HuH-7.5 (cell line): ENCODE results near the gene EAF2.
"Not testable (repeated sequence)": the region's sequence is repeated elsewhere in the genome, so short reads cannot be mapped to it uniquely, and the experiment has no call there.

Experiments
- DNase-seq: peaks from one replicate; pipeline ENCODE4 v3.0.0; 2011; ENCODE audit warnings: low spot score

The EAF2 gene

GRCh38 chr3:121834671-121835464 is at the start of gene EAF2, which contains the start of gene IQCB1:
Gene EAF2, plus strand, starts transcription at chr3:121835209. Its CDS starts 77 bp downstream, at chr3:121835286.
Gene IQCB1, minus strand, starts transcription at chr3:121835060. Its CDS starts 6,100 bp downstream, at chr3:121828960.
- DNase-seq = peak; percentile 89

GRCh38 chr3:121786485-121786884 is 48.5 kb upstream of the EAF2 start:
- DNase-seq = no peak

GRCh38 chr3:121793078-121793477 is 41.9 kb upstream of the EAF2 start:
- no peak for DNase-seq

- DNase-seq = no peak
These were observed 40.6 kb upstream of the EAF2 start for GRCh38 chr3:121794264-121794983.

- no peak for DNase-seq
These were observed 38.0 kb upstream of the EAF2 start for GRCh38 chr3:121796970-121797369.

GRCh38 chr3:121800906-121801305 is 34.1 kb upstream of the EAF2 start:
- DNase-seq = no peak

GRCh38 chr3:121803771-121804320 is 31.2 kb upstream of the EAF2 start:
- no peak for DNase-seq

- no peak for DNase-seq
These were observed 25.8 kb upstream of the EAF2 start for GRCh38 chr3:121809249-121809648.

- DNase-seq = no peak
These were observed 17.3 kb upstream of the EAF2 start for GRCh38 chr3:121817753-121818152.

- no peak for DNase-seq
These were observed 16.4 kb upstream of the EAF2 start for GRCh38 chr3:121818578-121818977.

GRCh38 chr3:121819236-121819635 is 15.8 kb upstream of the EAF2 start:
- no peak for DNase-seq

GRCh38 chr3:121821421-121822199 is 13.4 kb upstream of the EAF2 start:
- DNase-seq = no peak

GRCh38 chr3:121822973-121823372 is 12.0 kb upstream of the EAF2 start:
- no peak for DNase-seq

- peak; percentile 7 for DNase-seq
These were observed 795 bp upstream of the EAF2 start for GRCh38 chr3:121834157-121834670.

GRCh38 chr3:121835465-121835801 is 424 bp downstream of the EAF2 start:
- DNase-seq = no peak

GRCh38 chr3:121836064-121836463 is 1.1 kb downstream of the EAF2 start:
- DNase-seq = no peak

GRCh38 chr3:121836481-121836880 is 1.5 kb downstream of the EAF2 start:
- no peak for DNase-seq

- DNase-seq = no peak
These were observed 5.0 kb downstream of the EAF2 start for GRCh38 chr3:121839962-121840361.

- no peak for DNase-seq
These were observed 9.9 kb downstream of the EAF2 start for GRCh38 chr3:121844892-121845291.

GRCh38 chr3:121852256-121852655 is 17.2 kb downstream of the EAF2 start:
- DNase-seq = no peak

GRCh38 chr3:121855555-121855954 is 20.5 kb downstream of the EAF2 start:
- no peak for DNase-seq

- not testable (repeated sequence) for DNase-seq
These were observed 22.8 kb downstream of the EAF2 start for GRCh38 chr3:121857778-121858177.
